Nephron (organoid): ENCODE measurements around the gene PEF1.

Experiments used
- H3K27ac Mint-ChIP-seq, 3 experiments: 2 replicates each; pipeline ENCODE4 v1.8.0; 2020; ENCODE audit warnings: mixed read lengths in 3 of 3, mild to moderate bottlenecking in 2 of 3, moderate library complexity in 1 of 3
- H3K27me3 Mint-ChIP-seq: 2 replicates; pipeline ENCODE4 v1.8.0; 2021; ENCODE audit warnings: low read depth, mild to moderate bottlenecking, moderate library complexity, mixed read lengths
- H3K36me3 Mint-ChIP-seq: 2 replicates; pipeline ENCODE4 v1.8.0; 2020; ENCODE audit warnings: low read depth, mixed read lengths
- H3K4me1 Mint-ChIP-seq: 2 replicates; pipeline ENCODE4 v1.8.0; 2020; ENCODE audit warnings: mixed read lengths
- H3K4me3 Mint-ChIP-seq, 3 experiments: 2 replicates each; pipeline ENCODE4 v1.8.0; 2020; ENCODE audit warnings: mild to moderate bottlenecking in 3 of 3, mixed read lengths in 3 of 3, moderate library complexity in 2 of 3
- H3K9me3 Mint-ChIP-seq: 2 replicates; pipeline ENCODE4 v1.8.0; 2020; ENCODE audit warnings: mixed read lengths
- TF ChIP-seq, protein P1 (sequence below), 3 experiments: fragments of 200-600 bp; sonication (generic); IDR thresholded peaks; one replicate each; pipeline ENCODE4 v1.5.0; 2021; ENCODE audit warnings: antibody characterized with exemption in 3 of 3; ENCODE audit not compliant: unreplicated experiment in 3 of 3

Gene PEF1

DNA sequence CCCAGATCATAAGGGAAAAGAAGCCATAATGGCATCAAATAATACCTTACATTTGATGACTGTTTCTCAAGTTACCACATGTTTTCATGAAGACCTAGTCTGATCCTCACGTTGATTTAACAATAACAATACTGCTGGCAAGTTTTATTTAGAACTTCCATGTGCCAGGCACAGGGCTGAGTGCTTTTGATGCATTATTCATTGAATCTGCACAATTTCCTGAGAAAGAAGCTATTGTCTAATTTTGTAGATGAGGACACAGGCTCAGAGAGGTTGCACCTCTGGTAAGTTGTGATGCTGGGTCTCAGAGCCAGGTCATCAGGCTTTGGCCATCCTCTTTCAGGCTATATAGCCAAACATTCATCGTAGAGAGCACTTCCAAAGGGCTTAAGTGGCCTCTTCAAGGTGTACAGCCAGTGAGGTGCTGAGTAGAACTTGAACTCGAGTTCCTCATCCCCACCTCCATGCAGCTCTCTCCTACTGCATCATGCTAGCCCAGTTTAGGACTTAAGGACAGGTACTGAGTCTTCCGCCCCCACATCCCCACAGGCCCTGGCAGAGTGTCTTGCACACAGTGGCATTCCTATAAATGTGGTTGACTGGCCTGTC lies 8.3 kb upstream of the PEF1 start:
- TF ChIP-seq, protein P1, sequence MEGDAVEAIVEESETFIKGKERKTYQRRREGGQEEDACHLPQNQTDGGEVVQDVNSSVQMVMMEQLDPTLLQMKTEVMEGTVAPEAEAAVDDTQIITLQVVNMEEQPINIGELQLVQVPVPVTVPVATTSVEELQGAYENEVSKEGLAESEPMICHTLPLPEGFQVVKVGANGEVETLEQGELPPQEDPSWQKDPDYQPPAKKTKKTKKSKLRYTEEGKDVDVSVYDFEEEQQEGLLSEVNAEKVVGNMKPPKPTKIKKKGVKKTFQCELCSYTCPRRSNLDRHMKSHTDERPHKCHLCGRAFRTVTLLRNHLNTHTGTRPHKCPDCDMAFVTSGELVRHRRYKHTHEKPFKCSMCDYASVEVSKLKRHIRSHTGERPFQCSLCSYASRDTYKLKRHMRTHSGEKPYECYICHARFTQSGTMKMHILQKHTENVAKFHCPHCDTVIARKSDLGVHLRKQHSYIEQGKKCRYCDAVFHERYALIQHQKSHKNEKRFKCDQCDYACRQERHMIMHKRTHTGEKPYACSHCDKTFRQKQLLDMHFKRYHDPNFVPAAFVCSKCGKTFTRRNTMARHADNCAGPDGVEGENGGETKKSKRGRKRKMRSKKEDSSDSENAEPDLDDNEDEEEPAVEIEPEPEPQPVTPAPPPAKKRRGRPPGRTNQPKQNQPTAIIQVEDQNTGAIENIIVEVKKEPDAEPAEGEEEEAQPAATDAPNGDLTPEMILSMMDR (IDR thresholded peaks at IDR 0.05; ENCODE audit: unreplicated experiment in 3 of 3): no peak
- Mint-ChIP-seq H3K36me3 (peaks cover 7% of the 10 kb centered on the region), H3K4me3 (no peak overlapping the region), H3K27ac (peak overlapping the region in 2 of 3 experiments; percentile 17 to 35), H3K4me1 (peaks cover 22% of the 10 kb centered on the region), H3K9me3 (no peaks in the 10 kb centered on the region), H3K27me3 (peaks cover 1% of the 10 kb centered on the region)

DNA sequence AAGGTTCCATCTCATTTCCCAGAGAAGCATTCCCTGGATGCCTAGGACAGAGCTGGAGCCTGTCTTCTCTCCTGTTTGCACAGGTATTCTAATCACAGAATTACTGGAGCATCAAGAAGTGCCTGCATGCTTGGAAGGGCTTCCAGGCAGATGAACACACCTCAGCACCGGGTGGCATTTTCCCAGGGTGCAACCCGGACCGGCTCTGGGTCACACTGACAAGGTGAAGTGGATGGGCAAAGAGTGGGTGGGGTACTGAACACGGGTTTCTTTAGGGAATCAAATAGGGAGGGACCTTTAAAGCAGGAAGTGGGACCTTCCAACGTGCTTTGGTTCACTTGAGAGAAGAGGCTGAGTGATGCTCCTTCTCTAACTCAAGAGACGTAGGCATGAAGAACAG lies 7.1 kb upstream of the PEF1 start:
- H3K4me3 Mint-ChIP-seq: no peak overlapping the region
- no peaks in the 10 kb centered on the region for H3K27me3 Mint-ChIP-seq
- TF ChIP-seq, protein P1 (IDR thresholded peaks at IDR 0.05; ENCODE audit: unreplicated experiment in 3 of 3): no peak
- peaks cover 7% of the 10 kb centered on the region for H3K36me3 Mint-ChIP-seq
- H3K4me1 Mint-ChIP-seq: peaks cover 29% of the 10 kb centered on the region
- H3K27ac Mint-ChIP-seq: peak overlapping the region in 2 of 3 experiments; percentile 63 to 85
- no peaks in the 10 kb centered on the region for H3K9me3 Mint-ChIP-seq

DNA sequence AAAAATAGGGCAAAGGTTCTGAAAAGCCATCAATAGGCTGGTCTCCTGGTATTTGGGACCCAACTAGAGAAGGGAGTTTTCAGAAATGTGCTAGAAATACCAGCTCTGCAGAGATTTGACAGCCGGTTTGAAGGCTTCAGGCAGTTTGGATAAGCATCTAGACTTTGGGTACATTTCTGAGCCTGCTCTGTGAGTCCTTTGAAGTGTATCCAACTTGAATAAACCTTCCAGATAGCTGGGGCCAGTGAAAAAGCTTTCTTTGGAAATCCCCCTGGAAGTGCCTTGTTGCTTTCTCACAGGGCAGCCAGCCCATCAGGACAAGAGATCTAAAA lies 6.4 kb upstream of the PEF1 start:
- TF ChIP-seq, protein P1 (IDR thresholded peaks at IDR 0.05; ENCODE audit: unreplicated experiment in 3 of 3): no peak
- no peak overlapping the region for H3K4me3 Mint-ChIP-seq
- H3K27ac Mint-ChIP-seq: peak overlapping the region in 2 of 3 experiments; percentile 84 to 85
- H3K4me1 Mint-ChIP-seq: peaks cover 35% of the 10 kb centered on the region
- peaks cover 7% of the 10 kb centered on the region for H3K36me3 Mint-ChIP-seq
- H3K9me3 Mint-ChIP-seq: no peaks in the 10 kb centered on the region
- no peaks in the 10 kb centered on the region for H3K27me3 Mint-ChIP-seq

DNA sequence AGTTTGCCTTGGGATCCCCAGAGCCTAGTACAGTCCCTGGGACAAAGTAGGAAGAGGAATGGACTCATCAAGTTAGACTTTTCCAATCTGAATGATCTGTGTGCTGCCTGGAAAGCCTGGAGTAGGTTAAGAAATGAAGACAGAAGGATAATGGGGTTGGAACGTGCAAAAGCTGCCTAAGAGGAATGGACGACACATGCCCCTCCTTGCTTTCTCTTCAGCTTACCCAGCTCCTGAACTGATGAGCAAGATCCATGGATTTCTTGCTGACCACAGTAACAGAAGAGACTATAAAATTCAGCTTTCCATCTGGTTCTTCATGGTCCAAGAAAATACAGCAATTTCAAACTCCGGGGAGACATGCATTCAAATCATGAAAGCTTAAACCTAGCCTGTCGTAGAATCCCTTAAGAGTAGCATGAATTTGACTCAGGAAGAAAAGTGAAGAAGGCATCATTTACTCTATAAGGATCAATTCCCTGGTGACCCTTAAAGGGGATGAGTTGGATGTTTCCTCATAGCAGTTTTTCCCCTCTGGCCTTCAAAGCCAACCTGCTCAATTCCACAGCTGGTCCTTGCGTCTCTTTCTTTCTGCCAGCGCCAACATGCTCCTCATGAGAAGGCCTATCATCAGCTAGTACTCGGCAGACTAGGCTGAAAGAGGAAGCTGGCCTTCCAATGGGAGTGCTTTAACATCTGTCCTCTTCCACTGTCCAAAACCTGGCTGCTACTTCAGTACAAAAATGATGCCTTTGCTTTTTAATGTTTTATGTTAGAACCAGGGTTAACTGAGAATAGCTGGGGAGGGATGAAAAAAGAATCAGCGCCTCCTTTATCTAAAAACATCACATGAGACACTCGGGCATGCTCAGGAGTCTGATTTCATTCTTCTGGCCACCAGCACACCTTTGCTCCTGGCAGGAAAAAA lies 5.7 kb upstream of the PEF1 start:
- Mint-ChIP-seq H3K4me1 (peaks cover 39% of the 10 kb centered on the region), H3K27ac (peak overlapping the region in 2 of 3 experiments; percentile 79 to 85), H3K36me3 (peaks cover 7% of the 10 kb centered on the region), H3K4me3 (no peak overlapping the region), H3K27me3 (no peaks in the 10 kb centered on the region), H3K9me3 (no peaks in the 10 kb centered on the region)
- TF ChIP-seq, protein P1 (IDR thresholded peaks at IDR 0.05; ENCODE audit: unreplicated experiment in 3 of 3): no peak

DNA sequence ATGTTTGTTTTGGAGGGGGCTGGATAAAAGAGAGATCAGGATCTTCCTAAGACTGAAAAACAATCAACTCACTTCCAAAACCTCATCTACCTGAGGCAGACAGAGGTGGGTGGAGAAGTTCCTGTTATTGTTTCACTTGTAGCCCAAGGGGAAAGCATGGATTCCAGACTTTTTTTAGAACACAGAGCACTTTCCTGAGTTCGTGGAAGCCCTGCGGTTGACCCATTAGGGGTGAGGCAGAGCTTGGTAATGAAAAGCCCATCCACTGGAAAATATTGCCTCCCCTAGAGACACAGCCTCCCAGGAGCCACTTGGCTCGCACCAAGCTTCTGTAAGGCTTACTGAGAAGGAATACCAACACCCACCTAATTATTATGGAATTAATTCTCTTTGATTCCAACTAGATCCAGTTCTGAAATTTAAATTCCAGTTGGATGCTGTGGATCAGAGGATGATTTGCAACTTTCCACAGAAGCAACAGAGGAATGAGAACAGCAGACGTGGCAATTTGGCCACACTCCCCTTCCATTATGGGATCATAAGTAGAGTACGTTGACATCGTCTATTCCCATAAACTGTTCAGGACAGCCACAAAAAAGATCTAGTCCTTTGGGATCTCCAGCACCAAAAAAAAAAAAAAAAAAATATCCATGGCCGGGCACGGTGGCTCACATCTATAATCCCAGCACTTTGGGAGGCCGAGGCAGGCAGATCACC lies 4.1 kb upstream of the PEF1 start:
- Mint-ChIP-seq H3K27me3 (no peaks in the 10 kb centered on the region), H3K9me3 (no peaks in the 10 kb centered on the region), H3K4me3 (no peak overlapping the region), H3K27ac (no peak overlapping the region), H3K36me3 (peaks cover 4% of the 10 kb centered on the region), H3K4me1 (peaks cover 50% of the 10 kb centered on the region)
- TF ChIP-seq, protein P1 (IDR thresholded peaks at IDR 0.05; ENCODE audit: unreplicated experiment in 3 of 3): no peak
